H1 (cell line): ENCODE data around the gene GSG1L. TPM values are rescaled to one million over a fixed set of nuclear protein-coding genes. Genes with fewer than 3 reads are reported as not detected.

ENCODE experiments used
- BRCA1 ChIP-seq: IDR thresholded peaks from 2 replicates; pipeline ENCODE4 v1.6.1; 2012; ENCODE audit warnings: low read depth, low read length, improper control_type of control experiment
- GABPA ChIP-seq: IDR thresholded peaks from 2 replicates; pipeline ENCODE4 v1.6.1; 2011; ENCODE audit warnings: mild to moderate bottlenecking, low read length, moderate library complexity, borderline replicate concordance; ENCODE audit not compliant: insufficient read depth
- HDAC2 ChIP-seq, 2 experiments: fragments of 300-600 bp in 1 of 2; sonication (generic) in 1 of 2; IDR thresholded peaks; 2 replicates each; pipeline ENCODE4 v1.6.1; 2011 to 2012; ENCODE audit warnings: low read depth in 2 of 2, low read length in 2 of 2, mild to moderate bottlenecking in 2 of 2, moderate library complexity in 2 of 2, borderline replicate concordance in 1 of 2, inconsistent platforms in 1 of 2
- KDM1A ChIP-seq: fragments of 200-600, 300-600 bp; sonication (generic); IDR thresholded peaks from 2 replicates; pipeline ENCODE4 v1.7.1; 2016; ENCODE audit warnings: mild to moderate bottlenecking, low read length, borderline replicate concordance
- SP4 ChIP-seq: IDR thresholded peaks from 2 replicates; pipeline ENCODE4 v1.6.1; 2012; ENCODE audit warnings: low read length, inconsistent platforms
- polyA plus RNA-seq, 7 experiments: library from polyadenylated mRNA; depleted of rRNA in 3 of 7; stranded (reverse) in 5 of 7; unstranded in 2 of 7; fragments of >200 nt in 5 of 7; fragments of 200-250 nt in 2 of 7; gene quantifications; 1 replicate in 5 of 7; 2 replicates in 1 of 7; 4 replicates in 1 of 7; pipeline versions ENCODE4 v1.2.1 to v1.2.3, GENCODE V29; 2011 to 2013; ENCODE audit warnings: missing spikeins in 2 of 7, mixed read lengths in 2 of 7
- total RNA-seq: library from RNA; stranded (reverse); fragmentation: NEBNext Ultra II Directional; extraction: Animal tissue kit (Norgen Biotek cat#: 25700); gene quantifications from 2 replicates; pipeline ENCODE4 v1.2.1, GENCODE V29; 2021
- TF ChIP-seq, protein P1 (sequence below): fragments of 300-600 bp; sonication (generic); IDR thresholded peaks from 2 replicates; pipeline ENCODE4 v1.7.1; 2012; ENCODE audit warnings: low read length, moderate library complexity, mild to moderate bottlenecking, inconsistent platforms; ENCODE audit not compliant: insufficient replicate concordance
- TF ChIP-seq, protein P2 (sequence below): IDR thresholded peaks from 2 replicates; pipeline ENCODE4 v1.6.1; 2012; ENCODE audit warnings: low read length, inconsistent platforms
- TF ChIP-seq, protein P3 (sequence below): IDR thresholded peaks from 2 replicates; pipeline ENCODE4 v1.6.1; 2011; ENCODE audit warnings: low read depth, mild to moderate bottlenecking, low read length; ENCODE audit not compliant: insufficient read depth

The GSG1L gene
- total and polyA plus RNA-seq, 2 of the 8 experiments (the other 6 are each of a cell fraction or from before 2014, with no cell fraction given) = 0.71 to 1.1 TPM

DNA sequence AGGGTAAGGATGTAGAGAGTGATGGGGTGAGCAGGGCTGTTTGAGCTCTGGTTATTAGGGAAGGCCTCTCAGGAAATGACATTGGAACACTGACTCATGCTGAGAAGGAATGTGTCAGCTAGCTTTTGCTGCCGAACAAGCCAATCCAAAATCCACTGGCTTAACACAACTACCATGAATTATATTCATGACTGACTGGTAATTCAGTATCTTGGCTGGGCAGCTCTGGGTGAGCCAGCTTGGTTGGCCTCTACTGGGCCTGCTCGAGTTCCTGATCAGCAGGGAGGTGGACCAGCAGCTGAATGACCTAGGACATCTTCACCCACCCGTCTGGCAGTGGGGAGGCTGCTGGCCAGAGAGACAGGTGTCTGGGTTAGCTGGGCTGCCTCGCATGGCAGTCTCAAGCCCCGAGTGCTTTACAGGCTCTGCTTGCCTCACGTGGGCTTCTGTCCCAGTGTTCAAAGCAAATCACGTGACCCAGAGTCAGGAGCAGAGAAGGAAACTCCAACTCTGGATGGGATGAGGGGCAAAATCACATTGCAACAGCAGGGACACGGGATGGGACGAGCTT lies 304.1 kb downstream of the GSG1L start (continued):
- TF ChIP-seq, protein P1, sequence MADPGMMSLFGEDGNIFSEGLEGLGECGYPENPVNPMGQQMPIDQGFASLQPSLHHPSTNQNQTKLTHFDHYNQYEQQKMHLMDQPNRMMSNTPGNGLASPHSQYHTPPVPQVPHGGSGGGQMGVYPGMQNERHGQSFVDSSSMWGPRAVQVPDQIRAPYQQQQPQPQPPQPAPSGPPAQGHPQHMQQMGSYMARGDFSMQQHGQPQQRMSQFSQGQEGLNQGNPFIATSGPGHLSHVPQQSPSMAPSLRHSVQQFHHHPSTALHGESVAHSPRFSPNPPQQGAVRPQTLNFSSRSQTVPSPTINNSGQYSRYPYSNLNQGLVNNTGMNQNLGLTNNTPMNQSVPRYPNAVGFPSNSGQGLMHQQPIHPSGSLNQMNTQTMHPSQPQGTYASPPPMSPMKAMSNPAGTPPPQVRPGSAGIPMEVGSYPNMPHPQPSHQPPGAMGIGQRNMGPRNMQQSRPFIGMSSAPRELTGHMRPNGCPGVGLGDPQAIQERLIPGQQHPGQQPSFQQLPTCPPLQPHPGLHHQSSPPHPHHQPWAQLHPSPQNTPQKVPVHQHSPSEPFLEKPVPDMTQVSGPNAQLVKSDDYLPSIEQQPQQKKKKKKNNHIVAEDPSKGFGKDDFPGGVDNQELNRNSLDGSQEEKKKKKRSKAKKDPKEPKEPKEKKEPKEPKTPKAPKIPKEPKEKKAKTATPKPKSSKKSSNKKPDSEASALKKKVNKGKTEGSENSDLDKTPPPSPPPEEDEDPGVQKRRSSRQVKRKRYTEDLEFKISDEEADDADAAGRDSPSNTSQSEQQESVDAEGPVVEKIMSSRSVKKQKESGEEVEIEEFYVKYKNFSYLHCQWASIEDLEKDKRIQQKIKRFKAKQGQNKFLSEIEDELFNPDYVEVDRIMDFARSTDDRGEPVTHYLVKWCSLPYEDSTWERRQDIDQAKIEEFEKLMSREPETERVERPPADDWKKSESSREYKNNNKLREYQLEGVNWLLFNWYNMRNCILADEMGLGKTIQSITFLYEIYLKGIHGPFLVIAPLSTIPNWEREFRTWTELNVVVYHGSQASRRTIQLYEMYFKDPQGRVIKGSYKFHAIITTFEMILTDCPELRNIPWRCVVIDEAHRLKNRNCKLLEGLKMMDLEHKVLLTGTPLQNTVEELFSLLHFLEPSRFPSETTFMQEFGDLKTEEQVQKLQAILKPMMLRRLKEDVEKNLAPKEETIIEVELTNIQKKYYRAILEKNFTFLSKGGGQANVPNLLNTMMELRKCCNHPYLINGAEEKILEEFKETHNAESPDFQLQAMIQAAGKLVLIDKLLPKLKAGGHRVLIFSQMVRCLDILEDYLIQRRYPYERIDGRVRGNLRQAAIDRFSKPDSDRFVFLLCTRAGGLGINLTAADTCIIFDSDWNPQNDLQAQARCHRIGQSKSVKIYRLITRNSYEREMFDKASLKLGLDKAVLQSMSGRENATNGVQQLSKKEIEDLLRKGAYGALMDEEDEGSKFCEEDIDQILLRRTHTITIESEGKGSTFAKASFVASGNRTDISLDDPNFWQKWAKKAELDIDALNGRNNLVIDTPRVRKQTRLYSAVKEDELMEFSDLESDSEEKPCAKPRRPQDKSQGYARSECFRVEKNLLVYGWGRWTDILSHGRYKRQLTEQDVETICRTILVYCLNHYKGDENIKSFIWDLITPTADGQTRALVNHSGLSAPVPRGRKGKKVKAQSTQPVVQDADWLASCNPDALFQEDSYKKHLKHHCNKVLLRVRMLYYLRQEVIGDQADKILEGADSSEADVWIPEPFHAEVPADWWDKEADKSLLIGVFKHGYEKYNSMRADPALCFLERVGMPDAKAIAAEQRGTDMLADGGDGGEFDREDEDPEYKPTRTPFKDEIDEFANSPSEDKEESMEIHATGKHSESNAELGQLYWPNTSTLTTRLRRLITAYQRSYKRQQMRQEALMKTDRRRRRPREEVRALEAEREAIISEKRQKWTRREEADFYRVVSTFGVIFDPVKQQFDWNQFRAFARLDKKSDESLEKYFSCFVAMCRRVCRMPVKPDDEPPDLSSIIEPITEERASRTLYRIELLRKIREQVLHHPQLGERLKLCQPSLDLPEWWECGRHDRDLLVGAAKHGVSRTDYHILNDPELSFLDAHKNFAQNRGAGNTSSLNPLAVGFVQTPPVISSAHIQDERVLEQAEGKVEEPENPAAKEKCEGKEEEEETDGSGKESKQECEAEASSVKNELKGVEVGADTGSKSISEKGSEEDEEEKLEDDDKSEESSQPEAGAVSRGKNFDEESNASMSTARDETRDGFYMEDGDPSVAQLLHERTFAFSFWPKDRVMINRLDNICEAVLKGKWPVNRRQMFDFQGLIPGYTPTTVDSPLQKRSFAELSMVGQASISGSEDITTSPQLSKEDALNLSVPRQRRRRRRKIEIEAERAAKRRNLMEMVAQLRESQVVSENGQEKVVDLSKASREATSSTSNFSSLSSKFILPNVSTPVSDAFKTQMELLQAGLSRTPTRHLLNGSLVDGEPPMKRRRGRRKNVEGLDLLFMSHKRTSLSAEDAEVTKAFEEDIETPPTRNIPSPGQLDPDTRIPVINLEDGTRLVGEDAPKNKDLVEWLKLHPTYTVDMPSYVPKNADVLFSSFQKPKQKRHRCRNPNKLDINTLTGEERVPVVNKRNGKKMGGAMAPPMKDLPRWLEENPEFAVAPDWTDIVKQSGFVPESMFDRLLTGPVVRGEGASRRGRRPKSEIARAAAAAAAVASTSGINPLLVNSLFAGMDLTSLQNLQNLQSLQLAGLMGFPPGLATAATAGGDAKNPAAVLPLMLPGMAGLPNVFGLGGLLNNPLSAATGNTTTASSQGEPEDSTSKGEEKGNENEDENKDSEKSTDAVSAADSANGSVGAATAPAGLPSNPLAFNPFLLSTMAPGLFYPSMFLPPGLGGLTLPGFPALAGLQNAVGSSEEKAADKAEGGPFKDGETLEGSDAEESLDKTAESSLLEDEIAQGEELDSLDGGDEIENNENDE = no peak
- TF ChIP-seq HDAC2 (IDR thresholded peaks at IDR 0.05; ENCODE audit: borderline replicate concordance in 1 of 2, low read depth in 2 of 2, low read length in 2 of 2) (no peak), GABPA (no peak), BRCA1 (no peak), KDM1A (no peak), SP4 (no peak)
- TF ChIP-seq, protein P2, sequence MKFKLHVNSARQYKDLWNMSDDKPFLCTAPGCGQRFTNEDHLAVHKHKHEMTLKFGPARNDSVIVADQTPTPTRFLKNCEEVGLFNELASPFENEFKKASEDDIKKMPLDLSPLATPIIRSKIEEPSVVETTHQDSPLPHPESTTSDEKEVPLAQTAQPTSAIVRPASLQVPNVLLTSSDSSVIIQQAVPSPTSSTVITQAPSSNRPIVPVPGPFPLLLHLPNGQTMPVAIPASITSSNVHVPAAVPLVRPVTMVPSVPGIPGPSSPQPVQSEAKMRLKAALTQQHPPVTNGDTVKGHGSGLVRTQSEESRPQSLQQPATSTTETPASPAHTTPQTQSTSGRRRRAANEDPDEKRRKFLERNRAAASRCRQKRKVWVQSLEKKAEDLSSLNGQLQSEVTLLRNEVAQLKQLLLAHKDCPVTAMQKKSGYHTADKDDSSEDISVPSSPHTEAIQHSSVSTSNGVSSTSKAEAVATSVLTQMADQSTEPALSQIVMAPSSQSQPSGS = no peak
- TF ChIP-seq, protein P3, sequence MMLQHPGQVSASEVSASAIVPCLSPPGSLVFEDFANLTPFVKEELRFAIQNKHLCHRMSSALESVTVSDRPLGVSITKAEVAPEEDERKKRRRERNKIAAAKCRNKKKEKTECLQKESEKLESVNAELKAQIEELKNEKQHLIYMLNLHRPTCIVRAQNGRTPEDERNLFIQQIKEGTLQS = no peak
